Stimulated activated effector memory CD8-positive, alpha-beta T cell treated with anti-CD3 and anti-CD28 coated beads, Interleukin-12 subunit alpha, Interleukin-12 subunit beta, amount 100 ng/mL, for 72 hours (primary cell): ENCODE results near the gene ZC3HAV1.
"Not testable (repeated sequence)": the region's sequence is repeated elsewhere in the genome, so short reads cannot be mapped to it uniquely, and the experiment has no call there.

ENCODE experiments used
- ATAC-seq: fragments of 150-1000 bp; cut with Tn5 transposase; 2 replicates; pipeline ENCODE4 v1.10.0; 2021
- DNase-seq, 2 donors: peaks; one replicate each; pipeline ENCODE4 v3.0.0; 2021 to 2022; ENCODE audit warnings: low spot score in 2 of 2
- H3K27ac Mint-ChIP-seq: one replicate; pipeline ENCODE4 v1.8.0; 2022; ENCODE audit warnings: mild to moderate bottlenecking, mixed read lengths
- H3K36me3 Mint-ChIP-seq: one replicate; pipeline ENCODE4 v1.8.0; 2022; ENCODE audit warnings: mild to moderate bottlenecking, mixed read lengths
- H3K4me1 Mint-ChIP-seq: one replicate; pipeline ENCODE4 v1.8.0; 2022; ENCODE audit warnings: mixed read lengths
- H3K4me3 Mint-ChIP-seq: one replicate; pipeline ENCODE4 v1.8.0; 2022; ENCODE audit warnings: mild to moderate bottlenecking, mixed read lengths
- H3K9me3 Mint-ChIP-seq: one replicate; pipeline ENCODE4 v1.8.0; 2022; ENCODE audit warnings: mixed read lengths

The ZC3HAV1 gene

GRCh38 chr7:139035586-139036353 lies 73.8 kb downstream of the ZC3HAV1 start, which contains the start of gene ZC3HAV1L:
Gene ZC3HAV1L, minus strand, starts transcription at chr7:139036042. Its CDS starts 25 bp downstream, at chr7:139036017.
- H3K4me1 Mint-ChIP-seq, result peaks cover 37% of the 10 kb centered on the region
- H3K36me3 Mint-ChIP-seq, result peaks cover 37% of the 10 kb centered on the region
- peak; percentile 54 to 78 for DNase-seq
- peak within 1 kb of the TSS; percentile 75 for H3K4me3 Mint-ChIP-seq
- H3K9me3 Mint-ChIP-seq, result no peaks in the 10 kb centered on the region
- peak within 1 kb of the TSS; percentile 83 for H3K27ac Mint-ChIP-seq
- peak; percentile 93 for ATAC-seq

GRCh38 chr7:139034855-139035585 lies 74.5 kb downstream of the ZC3HAV1 start:
- no peaks in the 10 kb centered on the region for H3K9me3 Mint-ChIP-seq
- DNase-seq, result peak in 1 of 2 donors; percentile 19
- H3K27ac Mint-ChIP-seq, result peak overlapping the region; percentile 63
- peak overlapping the region; percentile 75 for H3K4me3 Mint-ChIP-seq
- peaks cover 33% of the 10 kb centered on the region for H3K4me1 Mint-ChIP-seq
- ATAC-seq, result peak; percentile 48
- peaks cover 45% of the 10 kb centered on the region for H3K36me3 Mint-ChIP-seq

GRCh38 chr7:139034336-139034735 lies 75.2 kb downstream of the ZC3HAV1 start:
- H3K9me3 Mint-ChIP-seq, result no peaks in the 10 kb centered on the region
- DNase-seq, result no peak
- H3K4me1 Mint-ChIP-seq, result peaks cover 33% of the 10 kb centered on the region
- H3K4me3 Mint-ChIP-seq, result peak overlapping the region; percentile 75
- H3K27ac Mint-ChIP-seq, result peak overlapping the region; percentile 63
- no peak for ATAC-seq
- peaks cover 51% of the 10 kb centered on the region for H3K36me3 Mint-ChIP-seq

GRCh38 chr7:139033346-139034114 lies 76.0 kb downstream of the ZC3HAV1 start:
- Mint-ChIP-seq H3K9me3 (no peaks in the 10 kb centered on the region), H3K36me3 (peaks cover 59% of the 10 kb centered on the region), H3K4me3 (peak overlapping the region; percentile 75), H3K4me1 (peaks cover 33% of the 10 kb centered on the region), H3K27ac (peak overlapping the region; percentile 63)
- ATAC-seq, result no peak
- DNase-seq, result no peak

- Mint-ChIP-seq H3K4me1 (peaks cover 36% of the 10 kb centered on the region), H3K27ac (no peak overlapping the region), H3K9me3 (no peaks in the 10 kb centered on the region), H3K4me3 (no peak overlapping the region), H3K36me3 (peaks cover 70% of the 10 kb centered on the region)
- ATAC-seq (no peak), DNase-seq (no peak)
Observed at GRCh38 chr7:139032473-139032872, 77.0 kb downstream of the ZC3HAV1 start.

GRCh38 chr7:139029353-139029752 lies 80.2 kb downstream of the ZC3HAV1 start:
- ATAC-seq, result no peak
- Mint-ChIP-seq H3K27ac (no peak overlapping the region), H3K4me3 (no peak overlapping the region), H3K36me3 (peaks cover 100% of the 10 kb centered on the region), H3K9me3 (no peaks in the 10 kb centered on the region), H3K4me1 (peaks cover 19% of the 10 kb centered on the region)
- no peak for DNase-seq

- DNase-seq (no peak), ATAC-seq (no peak)
- Mint-ChIP-seq H3K9me3 (no peaks in the 10 kb centered on the region), H3K4me1 (peaks cover 12% of the 10 kb centered on the region), H3K36me3 (peaks cover 98% of the 10 kb centered on the region), H3K4me3 (no peak overlapping the region), H3K27ac (no peak overlapping the region)
Observed at GRCh38 chr7:139026551-139026950, 83.0 kb downstream of the ZC3HAV1 start.

GRCh38 chr7:139025861-139026260 lies 83.7 kb downstream of the ZC3HAV1 start:
- Mint-ChIP-seq H3K4me1 (peaks cover 12% of the 10 kb centered on the region), H3K36me3 (peaks cover 98% of the 10 kb centered on the region)
- H3K27ac Mint-ChIP-seq, H3K9me3 Mint-ChIP-seq, ATAC-seq, DNase-seq, H3K4me3 Mint-ChIP-seq: not testable (repeated sequence)

GRCh38 chr7:139023076-139023475 lies 86.4 kb downstream of the ZC3HAV1 start:
- Mint-ChIP-seq H3K4me3 (no peak overlapping the region), H3K4me1 (peaks cover 7% of the 10 kb centered on the region), H3K36me3 (peaks cover 79% of the 10 kb centered on the region), H3K27ac (no peak overlapping the region), H3K9me3 (no peaks in the 10 kb centered on the region)
- ATAC-seq (no peak), DNase-seq (no peak)

GRCh38 chr7:139022286-139022685 lies 87.2 kb downstream of the ZC3HAV1 start:
- peaks cover 5% of the 10 kb centered on the region for H3K4me1 Mint-ChIP-seq
- DNase-seq (no peak), ATAC-seq (no peak)
- peak overlapping the region; percentile 6 for H3K27ac Mint-ChIP-seq
- H3K36me3 Mint-ChIP-seq, result peaks cover 71% of the 10 kb centered on the region
- H3K9me3 Mint-ChIP-seq, result no peaks in the 10 kb centered on the region
- no peak overlapping the region for H3K4me3 Mint-ChIP-seq

- ATAC-seq (no peak), DNase-seq (no peak)
- Mint-ChIP-seq H3K27ac (no peak overlapping the region), H3K36me3 (peaks cover 39% of the 10 kb centered on the region), H3K4me3 (no peak overlapping the region), H3K9me3 (no peaks in the 10 kb centered on the region), H3K4me1 (peaks cover 5% of the 10 kb centered on the region)
Observed at GRCh38 chr7:139018910-139019309, 90.6 kb downstream of the ZC3HAV1 start.

GRCh38 chr7:139016931-139017511 lies 92.5 kb downstream of the ZC3HAV1 start:
- DNase-seq, result peak; percentile 30 to 64
- H3K9me3 Mint-ChIP-seq, result no peaks in the 10 kb centered on the region

GRCh38 chr7:139011373-139011772 lies 98.1 kb downstream of the ZC3HAV1 start:
- Mint-ChIP-seq H3K36me3 (no peaks in the 10 kb centered on the region), H3K4me1 (no peaks in the 10 kb centered on the region), H3K9me3 (no peaks in the 10 kb centered on the region), H3K4me3 (no peak overlapping the region), H3K27ac (no peak overlapping the region)
- ATAC-seq (no peak), DNase-seq (no peak)

More at GRCh38 chr7:139016931-139017511, 92.5 kb downstream of the ZC3HAV1 start:
- Mint-ChIP-seq H3K4me1 (no peaks in the 10 kb centered on the region), H3K27ac (no peak overlapping the region), H3K36me3 (peaks cover 20% of the 10 kb centered on the region), H3K4me3 (no peak overlapping the region)
- peak; percentile 94 for ATAC-seq

GRCh38 chr7:139004321-139005090 lies 105.0 kb downstream of the ZC3HAV1 start:
- no peak overlapping the region for H3K4me3 Mint-ChIP-seq
- peaks cover 2% of the 10 kb centered on the region for H3K9me3 Mint-ChIP-seq
- ATAC-seq (no peak), DNase-seq (no peak)
- H3K27ac Mint-ChIP-seq, result no peak overlapping the region
- H3K4me1 Mint-ChIP-seq, result no peaks in the 10 kb centered on the region
- H3K36me3 Mint-ChIP-seq, result no peaks in the 10 kb centered on the region
